Adrenal gland (tissue), 12 donors: ENCODE measurements around the gene LRRC66. TPM values are rescaled to one million over a fixed set of nuclear protein-coding genes. Genes with fewer than 3 reads are reported as not detected.

Experiments used
- DNase-seq, 7 donors: peaks; one replicate each; pipeline ENCODE4 v3.0.0-alpha.2; 2019 to 2020
- H3K27ac ChIP-seq, 5 donors: fragments of 200-600 bp; sonication (generic) in 4 of 5; 1 replicate in 3 of 5; 2 replicates in 2 of 5; pipeline versions ENCODE4 v1.5.1 to v1.8.0; 2016 to 2020; ENCODE audit warnings: mild to moderate bottlenecking in 1 of 5
- H3K27me3 ChIP-seq: fragments of 200-600 bp; 2 replicates; pipeline ENCODE4 v1.8.0; 2021
- H3K36me3 ChIP-seq, 2 donors: fragments of 200-600 bp; replicated peaks in 1 of 2; 1 replicate in 1 of 2; 2 replicates in 1 of 2; pipeline versions ENCODE4 v1.5.1 to v1.8.0; 2018 to 2022
- H3K4me1 ChIP-seq, 2 donors: fragments of 200-600 bp; replicated peaks in 1 of 2; 1 replicate in 1 of 2; 2 replicates in 1 of 2; pipeline versions ENCODE4 v1.5.1 to v1.8.0; 2018 to 2021
- H3K4me3 ChIP-seq, 4 donors: fragments of 200-600 bp; sonication (generic) in 3 of 4; one replicate each; pipeline ENCODE4 v1.5.1; 2016 to 2018
- H3K9me3 ChIP-seq, 3 donors: fragments of 200-600 bp; sonication (generic) in 1 of 3; replicated peaks in 1 of 3; 1 replicate in 2 of 3; 2 replicates in 1 of 3; pipeline versions ENCODE4 v1.5.1 to v1.8.0; 2016 to 2021
- POLR2A ChIP-seq, 2 donors: fragments of 450-650 bp; IDR thresholded peaks; one replicate each; pipeline ENCODE4 v1.6.1; 2017; ENCODE audit warnings: antibody characterized with exemption in 2 of 2, mild to moderate bottlenecking in 2 of 2, moderate library complexity in 1 of 2
- WGBS, 4 donors: extraction: QIAGEN DNeasy Blood & Tissue Kit in 2 of 4; methylation state at CpG; one replicate each; pipeline versions ENCODE4 v1.1.5 to v1.1.7; 2013 to 2017; 5-methylcytosine and 5-hydroxymethylcytosine counted together
- intact Hi-C, 2 donors: fragments of 100-400 bp; cut with DNase I; formaldehyde crosslinking; loops; one replicate each; pipeline versions ENCODE4 v1.14.1 to v1.15.0; 2022 to 2023
- polyA plus RNA-seq, 3 donors: library from polyadenylated mRNA; stranded (reverse); fragments of 200-250 nt in 2 of 3; fragments of 350-450 nt in 1 of 3; fragmentation: Illumina TruSeq in 1 of 3; extraction: RNeasy Lipid Tissue Mini Kit (QIAGEN cat#74804) in 1 of 3; gene quantifications; one replicate each; pipeline ENCODE4 v1.2.3, GENCODE V29; 2013 to 2014
- total RNA-seq, 9 donors: library from RNA; depleted of rRNA in 4 of 9; stranded (reverse); fragments of >200 nt in 4 of 9; fragments of 120-200 nt in 1 of 9; fragmentation: NEBNext Ultra II Directional in 1 of 9; extraction: Animal tissue kit (Norgen Biotek cat#: 25700) in 1 of 9; gene quantifications; one replicate each; pipeline versions ENCODE4 v1.1.0 to v1.2.4, GENCODE V29; 2013 to 2023
- TF ChIP-seq, protein P1 (sequence below), 6 experiments: fragments of 450-650 bp in 4 of 6; fragments of 200-600 bp in 2 of 6; sonication (generic) in 1 of 6; IDR thresholded peaks; 1 replicate in 5 of 6; 2 replicates in 1 of 6; pipeline versions ENCODE4 v1.5.1 to v1.8.0; 2016 to 2021; ENCODE audit warnings: antibody characterized with exemption in 6 of 6, mild to moderate bottlenecking in 2 of 6, moderate library complexity in 1 of 6
- donor health status: healthy with polysubstance abuse.
- donor health status: Bipolar disorder and iron deficiency.
- donor health status: DM: yes; HTN: yes; CAD: no.
- donor health status: DM: no; HTN: no; CAD: no.
- donor health status: DM: no; HTN: no; CAD: no.
- donor health status: DM: yes; HTN: yes; CAD: no.

The LRRC66 gene
- total and polyA plus RNA-seq, 12 donors: 0.14 to 1.0 (median 0.31) TPM; not detected in 2

DNA sequence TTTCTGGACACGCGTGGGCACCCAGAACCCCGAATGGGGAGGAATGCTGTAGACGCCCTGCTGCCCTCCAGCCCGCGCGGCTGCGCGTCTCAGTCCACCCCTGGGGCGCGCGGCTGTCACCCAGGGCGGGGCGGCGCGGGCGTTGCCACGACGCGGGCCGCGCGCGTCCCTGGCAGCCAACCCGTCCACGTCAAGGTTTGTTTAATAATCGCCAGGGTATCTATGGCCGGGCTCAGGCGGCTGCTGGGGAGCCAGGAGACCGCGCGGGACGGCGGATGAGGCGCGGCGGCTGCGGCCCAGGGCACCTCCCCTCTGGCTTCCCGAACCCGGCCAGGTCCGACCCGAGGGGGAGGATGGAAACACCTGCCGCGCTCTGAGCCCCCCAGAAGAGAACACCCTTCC, 31.1 kb upstream of the LRRC66 start, which contains the start of gene SPATA18:
Gene SPATA18, plus strand, starts transcription at position 92 of the 402 bp plus-strand sequence. CDS start 401 bp downstream, outside the sequence.
- Histone ChIP-seq H3K4me3 (peak within 1 kb of the TSS in 3 of 4 donors; percentile 1 to 63 (median 53)), H3K9me3 (no peaks in the 10 kb centered on the region), H3K4me1 (no peaks in the 10 kb centered on the region), H3K27me3 (no peaks in the 10 kb centered on the region), H3K27ac (peak within 1 kb of the TSS in 4 of 5 donors; percentile 7 to 64 (median 22)), H3K36me3 (no peaks in the 10 kb centered on the region)
- intact Hi-C loops: no loop called here
- peak in 1 of 2 donors; percentile 2 for TF ChIP-seq POLR2A (IDR thresholded peaks at IDR 0.05)
- TF ChIP-seq, protein P1, sequence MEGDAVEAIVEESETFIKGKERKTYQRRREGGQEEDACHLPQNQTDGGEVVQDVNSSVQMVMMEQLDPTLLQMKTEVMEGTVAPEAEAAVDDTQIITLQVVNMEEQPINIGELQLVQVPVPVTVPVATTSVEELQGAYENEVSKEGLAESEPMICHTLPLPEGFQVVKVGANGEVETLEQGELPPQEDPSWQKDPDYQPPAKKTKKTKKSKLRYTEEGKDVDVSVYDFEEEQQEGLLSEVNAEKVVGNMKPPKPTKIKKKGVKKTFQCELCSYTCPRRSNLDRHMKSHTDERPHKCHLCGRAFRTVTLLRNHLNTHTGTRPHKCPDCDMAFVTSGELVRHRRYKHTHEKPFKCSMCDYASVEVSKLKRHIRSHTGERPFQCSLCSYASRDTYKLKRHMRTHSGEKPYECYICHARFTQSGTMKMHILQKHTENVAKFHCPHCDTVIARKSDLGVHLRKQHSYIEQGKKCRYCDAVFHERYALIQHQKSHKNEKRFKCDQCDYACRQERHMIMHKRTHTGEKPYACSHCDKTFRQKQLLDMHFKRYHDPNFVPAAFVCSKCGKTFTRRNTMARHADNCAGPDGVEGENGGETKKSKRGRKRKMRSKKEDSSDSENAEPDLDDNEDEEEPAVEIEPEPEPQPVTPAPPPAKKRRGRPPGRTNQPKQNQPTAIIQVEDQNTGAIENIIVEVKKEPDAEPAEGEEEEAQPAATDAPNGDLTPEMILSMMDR (IDR thresholded peaks at IDR 0.05): no peak
- WGBS, 4 donors: 1 to 6% (median 2%) methylated on average over 2 to 44 of the region's 44 CpGs
- DNase-seq: peak; percentile 19 to 52 (median 28)

DNA sequence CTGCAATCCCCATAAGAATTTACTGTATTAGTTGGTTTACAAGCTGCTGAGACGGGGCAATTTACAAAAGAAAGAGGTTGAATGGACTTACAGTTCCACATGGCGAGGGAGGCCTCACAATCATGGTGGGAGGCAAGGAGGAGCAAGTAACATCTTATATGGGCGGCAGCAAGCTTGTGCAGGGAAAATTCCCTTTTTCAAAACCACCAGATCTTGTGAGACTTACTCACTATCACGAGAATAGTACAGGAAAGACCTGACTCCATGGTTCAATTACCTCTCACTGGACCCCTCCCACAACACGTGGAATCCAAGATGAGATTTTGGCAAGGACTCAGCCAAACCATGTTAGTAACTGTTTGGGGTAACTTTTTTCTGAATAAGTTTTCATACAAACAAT, 29.1 kb upstream of the LRRC66 start:
- intact Hi-C loops: no loop called here
- TF ChIP-seq POLR2A (IDR thresholded peaks at IDR 0.05): no peak
- TF ChIP-seq, protein P1 (IDR thresholded peaks at IDR 0.05): no peak
- no peaks in the 10 kb centered on the region for H3K4me1 ChIP-seq
- H3K27me3 ChIP-seq: no peaks in the 10 kb centered on the region
- H3K9me3 ChIP-seq: no peaks in the 10 kb centered on the region
- 85 to 91% (median 89%) methylated on average over 5 of the region's 5 CpGs for WGBS, 4 donors
- DNase-seq: no peak
- H3K27ac ChIP-seq: no peak overlapping the region
- H3K4me3 ChIP-seq: no peak overlapping the region
- no peaks in the 10 kb centered on the region for H3K36me3 ChIP-seq

DNA sequence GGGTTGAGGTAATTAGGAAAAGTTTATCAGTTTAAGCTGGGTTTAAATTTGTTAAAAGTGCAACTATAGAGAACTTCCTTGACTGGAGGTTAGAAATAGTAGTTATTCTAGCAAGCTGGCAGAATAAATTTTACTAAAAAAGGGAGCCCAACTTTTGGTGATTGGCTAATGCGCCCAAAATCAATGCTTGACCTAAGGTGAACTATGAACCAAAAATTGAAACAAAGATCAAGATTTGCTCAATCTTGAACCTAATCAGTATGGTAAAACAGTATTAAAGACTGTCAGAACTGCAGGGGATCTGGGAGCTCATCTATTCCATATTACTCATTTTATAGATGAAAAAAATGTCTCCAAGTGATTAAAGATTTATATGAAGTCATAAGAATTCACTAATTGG, 24.9 kb upstream of the LRRC66 start:
- DNase-seq: no peak
- Histone ChIP-seq H3K36me3 (no peaks in the 10 kb centered on the region), H3K27ac (no peak overlapping the region), H3K9me3 (no peaks in the 10 kb centered on the region), H3K27me3 (no peaks in the 10 kb centered on the region), H3K4me1 (no peaks in the 10 kb centered on the region), H3K4me3 (no peak overlapping the region)
- intact Hi-C loops: no loop called here
- TF ChIP-seq, protein P1 (IDR thresholded peaks at IDR 0.05): no peak
- TF ChIP-seq POLR2A (IDR thresholded peaks at IDR 0.05): no peak
- WGBS, 4 donors: 90 to 97% (median 93%) methylated on average over 1 of the region's 1 CpG

DNA sequence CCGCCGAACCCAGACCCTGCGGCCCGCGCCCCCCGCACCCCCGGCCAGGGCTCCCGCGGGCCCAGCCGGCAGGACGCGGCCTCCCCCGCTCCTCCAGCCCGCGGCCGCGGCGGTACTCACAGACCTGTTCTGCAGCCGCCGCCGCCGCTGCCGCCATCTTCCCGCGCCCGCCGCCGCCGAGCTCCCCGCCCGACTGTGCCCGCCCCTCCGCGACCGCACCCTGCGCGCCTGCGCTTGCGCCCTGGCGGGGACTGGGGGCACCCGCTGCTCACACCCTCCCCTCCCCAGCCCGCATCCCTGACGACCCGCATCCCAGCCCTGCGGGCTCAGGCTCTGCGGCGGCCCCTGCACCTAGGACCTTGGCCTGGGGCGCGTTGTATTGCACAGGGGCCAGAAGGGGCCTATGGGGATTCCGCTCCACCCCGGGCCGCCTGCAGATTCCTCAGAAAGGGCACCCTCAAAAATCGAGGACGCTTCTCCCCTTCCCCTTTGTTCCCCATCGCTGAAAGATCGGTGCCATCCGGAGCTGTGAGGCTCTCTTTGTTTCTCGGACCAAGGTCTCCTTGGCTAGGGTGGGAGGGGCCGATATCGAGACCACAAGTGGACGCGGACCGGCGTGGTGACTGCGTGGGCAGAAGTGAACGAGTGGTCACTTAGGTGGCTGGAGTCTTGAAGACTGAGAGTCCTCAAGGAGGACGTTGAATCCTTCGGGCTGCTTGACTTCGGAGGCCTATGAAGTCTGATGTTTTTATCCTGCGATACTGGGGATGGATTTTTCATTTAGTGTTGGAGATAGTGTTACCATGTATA, 18.1 kb upstream of the LRRC66 start, which contains the start of gene SGCB:
Gene SGCB, minus strand, starts transcription at position 197 of the 810 bp plus-strand sequence. Its CDS starts 40 bp downstream, at position 157.
- Histone ChIP-seq H3K4me3 (peak within 1 kb of the TSS; percentile 15 to 90 (median 67)), H3K36me3 (no peaks in the 10 kb centered on the region), H3K4me1 (peaks cover 0 to 22% of the 10 kb centered on the region in 2 donors), H3K27me3 (no peaks in the 10 kb centered on the region), H3K9me3 (no peaks in the 10 kb centered on the region), H3K27ac (peak within 1 kb of the TSS in 3 of 5 donors; percentile 58 to 82 (median 74))
- peak; percentile 43 to 66 (median 50) for DNase-seq
- 2 to 39% (median 7%) methylated on average over 8 to 70 of the region's 70 CpGs for WGBS, 4 donors
- TF ChIP-seq POLR2A (IDR thresholded peaks at IDR 0.05): peak in 1 of 2 donors; percentile 16
- TF ChIP-seq, protein P1 (IDR thresholded peaks at IDR 0.05): peak in 1 of 6 experiments; percentile 16
- intact Hi-C loops: no loop called here
